K562 (cell line): Measurements from ENCODE around the gene FMNL2. TPM values are rescaled to one million over a fixed set of nuclear protein-coding genes. Genes with fewer than 3 reads are reported as not detected.

Experiments
- ATAC-seq: fragments of 200-7000 bp; cut with Tn5 transposase; 3 replicates; pipeline ENCODE4 v1.9.1; 2020; ENCODE audit warnings: moderate library complexity
- BruUV-seq: library from RNA; stranded (reverse); fragments of 400-500 nt; replicated peaks from 2 replicates; lab custom pipeline; 2021; lab: Mats Ljungman, UMichigan
- CTCF ChIA-PET: fragments of 300-600 bp; formaldehyde crosslinking; extraction: SDS; loops from one replicate; lab custom pipeline; 2021; ENCODE audit warnings: low intra/inter-chr PET ratio; lab: Yijun Ruan, JAX
- POLR2A ChIA-PET: fragments of 300-600, 350-650 bp; sonication (Branson Sonifier 250); formaldehyde crosslinking; extraction: SDS; loops from one replicate; lab custom pipeline; 2021; ENCODE audit warnings: antibody characterized with exemption, inconsistent platforms; lab: Yijun Ruan, JAX
- DNase-seq, 4 experiments: peaks; one replicate each; pipeline versions ENCODE4 v3.0.0 to v3.0.0-alpha.2; 2011 to 2018; ENCODE audit warnings: low spot score in 3 of 4, mixed read lengths in 3 of 4; ENCODE audit errors: extremely low read depth in 1 of 4
- FAIRE-seq: peaks from 2 replicates; lab custom pipeline; 2011; peaks lifted over from hg19 to GRCh38; lab: Jason Lieb, UNC
- H2AFZ ChIP-seq: 2 replicates; pipeline ENCODE4 v1.6.0; 2011; ENCODE audit warnings: low read depth, low read length, control low read depth, inconsistent platforms
- H3K27ac ChIP-seq: fragments of 200-600 bp; 3 replicates; pipeline ENCODE4 v1.8.0; 2011; ENCODE audit warnings: low read depth, mild to moderate bottlenecking, control low read depth, inconsistent platforms, low read length, moderate library complexity, mixed read lengths; ENCODE audit errors: extremely low read depth
- H3K27me3 ChIP-seq, 2 experiments: fragments of 300-600 bp in 1 of 2; 2 replicates in 1 of 2; 3 replicates in 1 of 2; pipeline versions ENCODE4 v1.6.0 to v1.8.0; 2011; ENCODE audit warnings: inconsistent platforms in 2 of 2, low read length in 2 of 2, mild to moderate bottlenecking in 1 of 2, mixed read lengths in 1 of 2, moderate library complexity in 1 of 2; ENCODE audit not compliant: control insufficient read depth in 2 of 2, insufficient read depth in 2 of 2
- H3K36me3 ChIP-seq: fragments of 300-600 bp; 3 replicates; pipeline ENCODE4 v1.8.0; 2011; ENCODE audit warnings: mild to moderate bottlenecking, low read length, inconsistent platforms; ENCODE audit not compliant: control insufficient read depth, insufficient read depth
- H3K4me1 ChIP-seq, 2 experiments: fragments of 200-600 bp in 1 of 2; replicated peaks in 1 of 2; 2 replicates in 1 of 2; 3 replicates in 1 of 2; pipeline versions ENCODE4 v1.5.1 to v1.8.0; 2011; ENCODE audit warnings: inconsistent platforms in 2 of 2, low read length in 2 of 2, mild to moderate bottlenecking in 1 of 2, mixed read lengths in 1 of 2, moderate library complexity in 1 of 2; ENCODE audit not compliant: control insufficient read depth in 2 of 2, insufficient read depth in 2 of 2
- H3K4me2 ChIP-seq: 2 replicates; pipeline ENCODE4 v1.6.1; 2011; ENCODE audit warnings: low read length, control low read depth, inconsistent platforms, mixed read lengths; ENCODE audit not compliant: insufficient read depth
- H3K4me3 ChIP-seq: fragments of 200-600 bp; sonication (generic), shearing (Covaris generic); 2 replicates; pipeline ENCODE4 v1.5.1; 2016; ENCODE audit warnings: control low read depth, inconsistent platforms
- H3K79me2 ChIP-seq: fragments of 200-600 bp; 3 replicates; pipeline ENCODE4 v1.8.0; 2011; ENCODE audit warnings: low read length, inconsistent platforms; ENCODE audit not compliant: control insufficient read depth, insufficient read depth
- H3K9ac ChIP-seq, 2 experiments: 2 replicates each; pipeline versions ENCODE4 v1.6.0 to v1.6.1; 2011; ENCODE audit warnings: low read depth in 2 of 2, low read length in 2 of 2, control low read depth in 1 of 2, inconsistent platforms in 1 of 2, mild to moderate bottlenecking in 1 of 2, mixed read lengths in 1 of 2; ENCODE audit not compliant: insufficient read depth in 1 of 2
- H3K9me1 ChIP-seq: one replicate; pipeline ENCODE4 v1.6.0; 2011; ENCODE audit warnings: inconsistent platforms, mild to moderate bottlenecking, low read length, moderate library complexity; ENCODE audit not compliant: control insufficient read depth, insufficient read depth
- H3K9me3 ChIP-seq: replicated peaks from 2 replicates; pipeline ENCODE4 v1.5.1; 2011; ENCODE audit warnings: low read depth, low read length, inconsistent platforms; ENCODE audit not compliant: control insufficient read depth, insufficient read depth
- H4K20me1 ChIP-seq: replicated peaks from 2 replicates; pipeline ENCODE4 v1.6.1; 2011; ENCODE audit warnings: low read length, inconsistent platforms, mixed read lengths; ENCODE audit not compliant: control insufficient read depth, insufficient read depth
- ARID1B ChIP-seq: fragments of 450-650 bp; IDR thresholded peaks from 2 replicates; pipeline ENCODE4 v1.6.1; 2016; ENCODE audit warnings: antibody characterized with exemption, mild to moderate bottlenecking, inconsistent platforms
- BCL6 ChIP-seq: fragments of 250-450 bp; sonication (Bioruptor Pico); IDR thresholded peaks from 2 replicates; pipeline ENCODE4 v1.4.0; 2020
- DDX20 ChIP-seq: fragments of 450-650 bp; IDR thresholded peaks from 2 replicates; pipeline ENCODE4 v1.6.1; 2016; ENCODE audit warnings: missing genetic modification characterization, low read depth, mild to moderate bottlenecking, missing compliant biosample characterization, moderate library complexity
- FOXM1 ChIP-seq, 2 experiments: fragments of 450-650 bp in 1 of 2; sonication (generic) in 1 of 2; formaldehyde crosslinking in 1 of 2; IDR thresholded peaks; 2 replicates each; pipeline versions ENCODE4 v1.6.1 to v1.9.0; 2017 to 2022; ENCODE audit warnings: low read depth in 2 of 2, mild to moderate bottlenecking in 2 of 2, missing genetic modification reagents in 1 of 2, moderate library complexity in 1 of 2
- KAT2B ChIP-seq: IDR thresholded peaks from one replicate; pipeline ENCODE4 v1.6.1; 2012; ENCODE audit warnings: low read depth, mild to moderate bottlenecking, control low read depth, inconsistent platforms, low read length, moderate library complexity
- KLF1 ChIP-seq: fragments of 450-650 bp; IDR thresholded peaks from 2 replicates; pipeline ENCODE4 v1.6.1; 2016; ENCODE audit warnings: missing genetic modification characterization, missing compliant biosample characterization
- MIER1 ChIP-seq: fragments of 450-650 bp; IDR thresholded peaks from 2 replicates; pipeline ENCODE4 v1.6.1; 2016; ENCODE audit warnings: antibody characterized with exemption, mild to moderate bottlenecking, low read depth
- PHF8 ChIP-seq: fragments of 200-600 bp; sonication (generic); IDR thresholded peaks from 2 replicates; pipeline ENCODE4 v1.6.1; 2012; ENCODE audit warnings: mixed run types, mild to moderate bottlenecking, inconsistent platforms, low read length, moderate library complexity, borderline replicate concordance
- POLR2G ChIP-seq: fragments of 200-400 bp; formaldehyde crosslinking; IDR thresholded peaks from 2 replicates; pipeline ENCODE4 v1.6.1; 2017; ENCODE audit warnings: low read depth, mild to moderate bottlenecking, antibody characterized with exemption, low read length, moderate library complexity
- ZBTB7A ChIP-seq: IDR thresholded peaks from 2 replicates; pipeline ENCODE4 v1.6.1; 2011; ENCODE audit warnings: low read depth, mild to moderate bottlenecking, low read length, moderate library complexity, borderline replicate concordance; ENCODE audit not compliant: control insufficient read depth
- ZNF133 ChIP-seq: fragments of 250-450 bp; sonication (Bioruptor Pico); IDR thresholded peaks from 2 replicates; pipeline ENCODE4 v1.4.0; 2020; ENCODE audit warnings: mild to moderate bottlenecking
- ZNF24 ChIP-seq: fragments of 450-650 bp; IDR thresholded peaks from 2 replicates; pipeline ENCODE4 v1.6.1; 2016
- ZNF347 ChIP-seq: fragments of 450-650 bp; formaldehyde crosslinking; IDR thresholded peaks from 2 replicates; pipeline ENCODE4 v1.4.0; 2020; ENCODE audit warnings: low read depth, mild to moderate bottlenecking, moderate library complexity
- ZNF408 ChIP-seq: fragments of 250-450 bp; sonication (Bioruptor Pico); IDR thresholded peaks from 2 replicates; pipeline ENCODE4 v1.4.0; 2020; ENCODE audit warnings: low read depth, mild to moderate bottlenecking, moderate library complexity
- ZNF41 ChIP-seq: fragments of 250-450 bp; sonication (Bioruptor Pico); conservative IDR thresholded peaks from 2 replicates; pipeline ENCODE4 v1.4.0; 2020; ENCODE audit warnings: mild to moderate bottlenecking
- ZNF436 ChIP-seq: fragments of 250-450, 450-650 bp; sonication (Bioruptor Pico); formaldehyde crosslinking; IDR thresholded peaks from 2 replicates; pipeline ENCODE4 v1.7.0; 2020; ENCODE audit warnings: mild to moderate bottlenecking
- ZNF766 ChIP-seq: fragments of 200-800 bp; sonication (Bioruptor generic); conservative IDR thresholded peaks from 2 replicates; pipeline ENCODE4 v1.6.1; 2016; ENCODE audit warnings: missing genetic modification characterization, missing compliant biosample characterization
- WGBS: fragments of 100-300 bp; shearing (Covaris generic); methylation state at CpG from one replicate; pipeline ENCODE4 v1.1.6; 2016; ENCODE audit warnings: low coverage, mixed read lengths; ENCODE audit not compliant: insufficient coverage; ENCODE audit errors: missing lambda C conversion rate; 5-methylcytosine and 5-hydroxymethylcytosine counted together
- in situ Hi-C: fragments of 300-500 bp; cut with MboI; formaldehyde crosslinking; loops from 4 replicates; pipeline ENCODE4 v1.15.0; 2018; ENCODE audit warnings: inconsistent platforms, mixed read lengths
- intact Hi-C: fragments of 100-400 bp; cut with micrococcal nuclease; formaldehyde crosslinking; loops from 2 replicates; pipeline ENCODE4 v1.14.2; 2022
- polyA plus RNA-seq, 8 experiments: library from polyadenylated mRNA; depleted of rRNA in 4 of 8; stranded (reverse) in 5 of 8; unstranded in 3 of 8; fragments of >200 nt; fragmentation: Nextera tagmentation in 2 of 8; fragmentation: Illumina TruSeq in 1 of 8; extraction: Ambion mirVana in 2 of 8; extraction: Trizol in 1 of 8; gene quantifications; 2 replicates each; pipeline versions ENCODE4 v1.2.1 to v1.2.3, GENCODE V29; 2011 to 2014; ENCODE audit warnings: inconsistent platforms in 1 of 8, missing spikeins in 1 of 8
- total RNA-seq, 7 experiments: library from RNA; depleted of rRNA in 6 of 7; stranded (reverse); fragments of >200 nt in 6 of 7; fragmentation: Illumina TruSeq in 2 of 7; extraction: Trizol in 2 of 7; gene quantifications; 2 replicates each; pipeline versions ENCODE4 v1.2.1 to v1.2.3, GENCODE V29; 2011 to 2021; ENCODE audit warnings: low replicate concordance in 1 of 7
- TF ChIP-seq, protein P1 (sequence below): fragments of 250-450 bp; sonication (Bioruptor Pico); IDR thresholded peaks from 2 replicates; pipeline ENCODE4 v1.8.0; 2022; ENCODE audit warnings: moderate library complexity, mild to moderate bottlenecking, inconsistent platforms

The FMNL2 gene
- total and polyA plus RNA-seq, 9 of the 15 experiments (the other 6 are each of a cell fraction or from before 2014, with no cell fraction given): 0.15 to 0.49 (median 0.24) TPM; not detected in 1

DNA sequence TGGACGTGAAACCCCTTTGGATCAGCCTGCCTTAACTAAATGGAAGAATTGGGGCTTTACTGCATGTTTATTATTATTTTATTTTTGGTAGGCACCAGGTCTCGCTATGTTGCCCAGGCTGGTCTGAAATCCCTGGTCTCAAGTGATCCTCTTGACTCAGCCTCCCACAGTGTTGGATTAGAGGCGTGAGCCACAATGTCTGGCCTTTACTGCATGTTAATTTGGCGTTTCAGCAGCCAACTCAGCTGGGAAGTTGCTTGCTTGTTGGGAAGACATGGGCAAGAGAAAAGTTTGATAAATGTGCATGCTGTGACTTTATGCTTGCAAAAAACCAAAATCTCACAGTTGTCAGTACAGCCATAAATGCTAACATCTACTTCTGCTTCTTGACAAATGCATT is 105.1 kb downstream of the FMNL2 start:
- no peaks in the 10 kb centered on the region for H3K9me3 ChIP-seq
- ChIA-PET CTCF (no interaction called here), POLR2A (no interaction called here)
- ATAC-seq (no peak), DNase-seq (no peak), FAIRE-seq (no peak)
- in situ Hi-C loops (no loop called here), intact Hi-C loops (no loop called here)
- no peak for TF ChIP-seq ZNF347
- TF ChIP-seq ZNF436 (CRISPR knock-in tag): no peak
- no peak for TF ChIP-seq KAT2B
- no peak for TF ChIP-seq ZNF408
- no peak for TF ChIP-seq ZNF133 (CRISPR knock-in tag)
- TF ChIP-seq BCL6: no peak
- no peak for TF ChIP-seq ZNF766 (CRISPR knock-in tag)
- no peak for TF ChIP-seq ARID1B
- TF ChIP-seq MIER1: no peak
- TF ChIP-seq POLR2G: no peak
- no peak for TF ChIP-seq FOXM1 (IDR thresholded peaks at IDR 0.05; ENCODE audit: low read depth)
- TF ChIP-seq FOXM1 (CRISPR knock-in tag; IDR thresholded peaks at IDR 0.05; ENCODE audit: low read depth): no peak
- no peak for TF ChIP-seq ZNF41 (CRISPR knock-in tag)
- no peak for TF ChIP-seq PHF8
- TF ChIP-seq ZBTB7A: no peak
- no peak for TF ChIP-seq ZNF24
- TF ChIP-seq KLF1 (tag): no peak
- no peak for TF ChIP-seq DDX20
- TF ChIP-seq, protein P1, sequence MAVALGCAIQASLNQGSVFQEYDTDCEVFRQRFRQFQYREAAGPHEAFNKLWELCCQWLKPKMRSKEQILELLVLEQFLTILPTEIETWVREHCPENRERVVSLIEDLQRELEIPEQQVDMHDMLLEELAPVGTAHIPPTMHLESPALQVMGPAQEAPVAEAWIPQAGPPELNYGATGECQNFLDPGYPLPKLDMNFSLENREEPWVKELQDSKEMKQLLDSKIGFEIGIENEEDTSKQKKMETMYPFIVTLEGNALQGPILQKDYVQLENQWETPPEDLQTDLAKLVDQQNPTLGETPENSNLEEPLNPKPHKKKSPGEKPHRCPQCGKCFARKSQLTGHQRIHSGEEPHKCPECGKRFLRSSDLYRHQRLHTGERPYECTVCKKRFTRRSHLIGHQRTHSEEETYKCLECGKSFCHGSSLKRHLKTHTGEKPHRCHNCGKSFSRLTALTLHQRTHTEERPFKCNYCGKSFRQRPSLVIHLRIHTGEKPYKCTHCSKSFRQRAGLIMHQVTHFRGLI (CRISPR knock-in tag): no peak
- 0% methylated on average over 4 of the region's 4 CpGs for WGBS
- H3K9me1 ChIP-seq: no peaks in the 10 kb centered on the region
- H3K27ac ChIP-seq: no peak overlapping the region
- H2AFZ ChIP-seq: no peak overlapping the region
- no peaks in the 10 kb centered on the region for H3K36me3 ChIP-seq
- no peak overlapping the region for H3K9ac ChIP-seq
- no peaks in the 10 kb centered on the region for H3K79me2 ChIP-seq
- H3K4me1 ChIP-seq: no peaks in the 10 kb centered on the region
- no peaks in the 10 kb centered on the region for H4K20me1 ChIP-seq
- no peak overlapping the region for H3K4me3 ChIP-seq
- no peak overlapping the region for H3K4me2 ChIP-seq
- H3K27me3 ChIP-seq: no peaks in the 10 kb centered on the region
- no TSS peak for BruUV-seq
